ENCODE results near the gene ITGA4.
"Not testable (repeated sequence)": the region's sequence is repeated elsewhere in the genome, so short reads cannot be mapped to it uniquely, and the experiment has no call there.

Gene ITGA4

GRCh38 chr2:181440919-181441318 lies 16.3 kb upstream of the ITGA4 start:
- H3K27ac Mint-ChIP-seq (ENCODE audit: low read depth): no peak overlapping the region
- ATAC-seq (replicated peaks; ENCODE audit: extremely low read depth, poor library complexity, severe bottlenecking) (no peak), DNase-seq (ENCODE audit: low spot score in 2 of 2) (no peak)
- no peaks in the 10 kb centered on the region for H3K36me3 Mint-ChIP-seq (ENCODE audit: insufficient read depth)
- H3K9me3 Mint-ChIP-seq: no peaks in the 10 kb centered on the region
- no peaks in the 10 kb centered on the region for H3K27me3 Mint-ChIP-seq
- no peak overlapping the region for H3K4me3 Mint-ChIP-seq
- H3K4me1 Mint-ChIP-seq: peaks cover 8% of the 10 kb centered on the region

DNA sequence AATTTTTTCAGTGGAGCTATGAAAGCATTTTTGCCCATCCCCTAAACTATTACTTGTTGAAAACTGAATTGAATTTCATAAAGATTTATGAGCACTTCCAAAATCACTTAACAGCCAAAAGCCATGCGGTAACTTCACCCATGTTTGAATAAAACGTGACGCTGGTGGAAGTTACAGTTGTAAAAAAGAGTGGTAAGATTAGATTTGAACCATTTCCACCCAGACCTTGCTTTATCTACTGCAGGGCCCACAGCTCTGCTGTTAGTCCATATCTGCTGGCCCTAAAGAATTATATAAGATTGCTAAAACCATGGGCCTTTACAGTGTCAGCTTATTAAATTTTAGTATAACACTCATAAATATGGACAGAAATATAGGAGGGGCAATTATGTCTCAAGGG lies 15.5 kb upstream of the ITGA4 start:
- Mint-ChIP-seq H3K27me3 (no peaks in the 10 kb centered on the region), H3K4me3 (no peak overlapping the region), H3K36me3 (ENCODE audit: insufficient read depth) (no peaks in the 10 kb centered on the region), H3K27ac (ENCODE audit: low read depth) (no peak overlapping the region), H3K9me3 (no peaks in the 10 kb centered on the region), H3K4me1 (peaks cover 8% of the 10 kb centered on the region)
- DNase-seq (ENCODE audit: low spot score in 2 of 2) (no peak), ATAC-seq (replicated peaks; ENCODE audit: extremely low read depth, poor library complexity, severe bottlenecking) (no peak)

DNA sequence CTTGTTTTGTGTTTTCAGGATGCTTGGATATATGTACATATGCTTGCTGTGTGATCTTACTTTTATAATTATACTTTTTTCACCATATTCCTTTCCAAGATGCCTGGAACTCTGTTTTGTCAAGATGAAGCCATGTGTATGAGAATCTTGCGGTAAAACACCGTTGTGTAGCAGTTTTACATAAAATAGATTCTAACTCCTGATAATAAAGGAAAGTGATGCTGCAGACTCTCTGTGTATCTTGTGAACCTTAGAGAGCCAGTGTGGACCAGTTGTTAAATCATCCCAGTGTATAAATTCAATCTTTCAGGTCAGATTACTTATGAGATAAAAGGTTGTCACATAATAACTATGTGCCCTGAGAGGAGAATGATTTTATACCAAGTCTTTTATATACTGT lies 12.5 kb upstream of the ITGA4 start:
- no peak for DNase-seq (ENCODE audit: low spot score in 2 of 2)
- peaks cover 12% of the 10 kb centered on the region for H3K4me1 Mint-ChIP-seq
- H3K27me3 Mint-ChIP-seq: no peaks in the 10 kb centered on the region
- H3K36me3 Mint-ChIP-seq (ENCODE audit: insufficient read depth): no peaks in the 10 kb centered on the region
- ATAC-seq (replicated peaks; ENCODE audit: extremely low read depth, poor library complexity, severe bottlenecking): no peak
- H3K9me3 Mint-ChIP-seq: no peaks in the 10 kb centered on the region
- no peak overlapping the region for H3K4me3 Mint-ChIP-seq
- H3K27ac Mint-ChIP-seq (ENCODE audit: low read depth): no peak overlapping the region

- Mint-ChIP-seq H3K36me3 (ENCODE audit: insufficient read depth) (no peaks in the 10 kb centered on the region), H3K4me3 (no peak overlapping the region), H3K27me3 (no peaks in the 10 kb centered on the region), H3K4me1 (peaks cover 12% of the 10 kb centered on the region), H3K9me3 (no peaks in the 10 kb centered on the region), H3K27ac (ENCODE audit: low read depth) (peak overlapping the region; percentile 1)
- ATAC-seq (replicated peaks; ENCODE audit: extremely low read depth, poor library complexity, severe bottlenecking) (no peak), DNase-seq (ENCODE audit: low spot score in 2 of 2) (no peak)
Observed at GRCh38 chr2:181446985-181447384, 10.2 kb upstream of the ITGA4 start.

GRCh38 chr2:181449278-181449677 lies 7.9 kb upstream of the ITGA4 start:
- not testable (repeated sequence) for H3K36me3 Mint-ChIP-seq (ENCODE audit: insufficient read depth); H3K4me3 Mint-ChIP-seq; DNase-seq (ENCODE audit: low spot score in 2 of 2); H3K9me3 Mint-ChIP-seq; H3K27me3 Mint-ChIP-seq; ATAC-seq (replicated peaks; ENCODE audit: extremely low read depth, poor library complexity, severe bottlenecking)
- peak overlapping the region; percentile 38 for H3K27ac Mint-ChIP-seq (ENCODE audit: low read depth)
- peaks cover 14% of the 10 kb centered on the region for H3K4me1 Mint-ChIP-seq

- H3K4me3 Mint-ChIP-seq: no peak overlapping the region
- peaks cover 37% of the 10 kb centered on the region for H3K4me1 Mint-ChIP-seq
- H3K9me3 Mint-ChIP-seq: no peaks in the 10 kb centered on the region
- H3K36me3 Mint-ChIP-seq (ENCODE audit: insufficient read depth): peaks cover 32% of the 10 kb centered on the region
- H3K27me3 Mint-ChIP-seq: no peaks in the 10 kb centered on the region
- no peak for DNase-seq (ENCODE audit: low spot score in 2 of 2)
- H3K27ac Mint-ChIP-seq (ENCODE audit: low read depth): peak overlapping the region; percentile 87
- ATAC-seq (replicated peaks; ENCODE audit: extremely low read depth, poor library complexity, severe bottlenecking): no peak
Observed at GRCh38 chr2:181454686-181455450, 2.3 kb upstream of the ITGA4 start.

DNA sequence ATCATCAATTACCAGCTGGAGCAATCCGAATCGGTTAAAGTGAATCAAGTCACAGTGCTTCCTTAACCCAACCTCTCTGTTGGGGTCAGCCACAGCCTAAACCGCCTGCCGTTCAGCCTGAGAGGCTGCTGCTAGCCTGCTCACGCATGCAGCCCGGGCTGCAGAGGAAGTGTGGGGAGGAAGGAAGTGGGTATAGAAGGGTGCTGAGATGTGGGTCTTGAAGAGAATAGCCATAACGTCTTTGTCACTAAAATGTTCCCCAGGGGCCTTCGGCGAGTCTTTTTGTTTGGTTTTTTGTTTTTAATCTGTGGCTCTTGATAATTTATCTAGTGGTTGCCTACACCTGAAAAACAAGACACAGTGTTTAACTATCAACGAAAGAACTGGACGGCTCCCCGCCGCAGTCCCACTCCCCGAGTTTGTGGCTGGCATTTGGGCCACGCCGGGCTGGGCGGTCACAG lies 496 bp upstream of the ITGA4 start:
- peak; percentile 84 for ATAC-seq (replicated peaks; ENCODE audit: extremely low read depth, poor library complexity, severe bottlenecking)
- Mint-ChIP-seq H3K27ac (ENCODE audit: low read depth) (peak overlapping the region; percentile 87), H3K27me3 (no peaks in the 10 kb centered on the region), H3K9me3 (no peaks in the 10 kb centered on the region), H3K4me3 (peak overlapping the region; percentile 91), H3K4me1 (peaks cover 53% of the 10 kb centered on the region), H3K36me3 (ENCODE audit: insufficient read depth) (peaks cover 42% of the 10 kb centered on the region)
- peak; percentile 52 to 75 for DNase-seq (ENCODE audit: low spot score in 2 of 2)

GRCh38 chr2:181457741-181458425 lies 697 bp downstream of the ITGA4 start:
- ATAC-seq (replicated peaks; ENCODE audit: extremely low read depth, poor library complexity, severe bottlenecking) (peak; percentile 10), DNase-seq (ENCODE audit: low spot score in 2 of 2) (peak; percentile 25 to 26)
- Mint-ChIP-seq H3K27me3 (no peaks in the 10 kb centered on the region), H3K4me1 (peaks cover 62% of the 10 kb centered on the region), H3K9me3 (no peaks in the 10 kb centered on the region), H3K36me3 (ENCODE audit: insufficient read depth) (peaks cover 42% of the 10 kb centered on the region), H3K27ac (ENCODE audit: low read depth) (peak overlapping the region; percentile 87), H3K4me3 (peak overlapping the region; percentile 91)

GRCh38 chr2:181458871-181459270 lies 1.7 kb downstream of the ITGA4 start:
- H3K27me3 Mint-ChIP-seq: no peaks in the 10 kb centered on the region
- H3K36me3 Mint-ChIP-seq (ENCODE audit: insufficient read depth): peaks cover 48% of the 10 kb centered on the region
- peak overlapping the region; percentile 87 for H3K27ac Mint-ChIP-seq (ENCODE audit: low read depth)
- H3K4me3 Mint-ChIP-seq: peak overlapping the region; percentile 91
- peaks cover 72% of the 10 kb centered on the region for H3K4me1 Mint-ChIP-seq
- ATAC-seq (replicated peaks; ENCODE audit: extremely low read depth, poor library complexity, severe bottlenecking) (no peak), DNase-seq (ENCODE audit: low spot score in 2 of 2) (no peak)
- H3K9me3 Mint-ChIP-seq: no peaks in the 10 kb centered on the region

- H3K27ac Mint-ChIP-seq (ENCODE audit: low read depth): peak overlapping the region; percentile 87
- ATAC-seq (replicated peaks; ENCODE audit: extremely low read depth, poor library complexity, severe bottlenecking) (no peak), DNase-seq (ENCODE audit: low spot score in 2 of 2) (no peak)
- H3K36me3 Mint-ChIP-seq (ENCODE audit: insufficient read depth): peaks cover 54% of the 10 kb centered on the region
- peaks cover 73% of the 10 kb centered on the region for H3K4me1 Mint-ChIP-seq
- H3K9me3 Mint-ChIP-seq: no peaks in the 10 kb centered on the region
- H3K27me3 Mint-ChIP-seq: no peaks in the 10 kb centered on the region
- peak overlapping the region; percentile 91 for H3K4me3 Mint-ChIP-seq
Observed at GRCh38 chr2:181459621-181460021, 2.4 kb downstream of the ITGA4 start.

- peak overlapping the region; percentile 91 for H3K4me3 Mint-ChIP-seq
- ATAC-seq (replicated peaks; ENCODE audit: extremely low read depth, poor library complexity, severe bottlenecking) (no peak), DNase-seq (ENCODE audit: low spot score in 2 of 2) (no peak)
- no peaks in the 10 kb centered on the region for H3K27me3 Mint-ChIP-seq
- peaks cover 57% of the 10 kb centered on the region for H3K36me3 Mint-ChIP-seq (ENCODE audit: insufficient read depth)
- no peaks in the 10 kb centered on the region for H3K9me3 Mint-ChIP-seq
- H3K27ac Mint-ChIP-seq (ENCODE audit: low read depth): peak overlapping the region; percentile 87
- H3K4me1 Mint-ChIP-seq: peaks cover 68% of the 10 kb centered on the region
Observed at GRCh38 chr2:181461056-181461997, 4.1 kb downstream of the ITGA4 start.

DNA sequence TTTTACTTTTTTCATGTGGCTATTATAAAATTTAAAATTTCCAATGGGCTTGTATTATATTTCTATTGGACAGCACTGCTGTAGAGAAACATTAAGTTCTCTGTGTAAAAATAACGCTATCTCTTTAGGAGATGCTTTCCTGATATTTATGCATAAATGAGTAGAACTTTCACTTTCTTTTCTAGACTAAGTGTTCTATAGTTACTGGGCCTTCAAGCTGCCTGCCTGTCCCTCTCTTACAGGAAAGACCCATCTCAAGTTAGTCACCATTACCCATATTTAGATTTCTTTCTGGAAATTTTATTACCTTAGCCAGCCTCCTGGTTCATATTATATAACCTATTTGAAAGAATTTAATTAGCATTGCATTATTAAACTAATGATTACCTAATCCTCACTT lies 4.8 kb downstream of the ITGA4 start:
- ATAC-seq (replicated peaks; ENCODE audit: extremely low read depth, poor library complexity, severe bottlenecking): no peak
- H3K4me3 Mint-ChIP-seq: peak overlapping the region; percentile 91
- H3K36me3 Mint-ChIP-seq (ENCODE audit: insufficient read depth): peaks cover 50% of the 10 kb centered on the region
- no peaks in the 10 kb centered on the region for H3K27me3 Mint-ChIP-seq
- no peak for DNase-seq (ENCODE audit: low spot score in 2 of 2)
- peak overlapping the region; percentile 87 for H3K27ac Mint-ChIP-seq (ENCODE audit: low read depth)
- no peaks in the 10 kb centered on the region for H3K9me3 Mint-ChIP-seq
- H3K4me1 Mint-ChIP-seq: peaks cover 62% of the 10 kb centered on the region
